ENCODE data around the gene ANKRD34A. TPM values are rescaled to one million over a fixed set of nuclear protein-coding genes. Genes with fewer than 3 reads are reported as not detected.

Gene ANKRD34A
- polyA plus RNA-seq, 3 donors, result 0.31 TPM; not detected in 2

- Histone ChIP-seq H3K4me2 (replicated peaks; ENCODE audit: extremely low read depth, low read length, poor library complexity, severe bottlenecking) (no peak overlapping the region), H3K27me3 (ENCODE audit: control insufficient read depth in 2 of 2, insufficient read depth in 2 of 2, low read length in 2 of 2) (no peaks in the 10 kb centered on the region), H3K9me3 (replicated peaks in 1 of 2; ENCODE audit: control insufficient read depth in 1 of 2, insufficient read depth in 1 of 2, low read length in 2 of 2) (peaks cover 0 to under 1% of the 10 kb centered on the region in 2 donors), H2AFZ (ENCODE audit: insufficient read depth, low read depth, low read length, poor library complexity, severe bottlenecking) (no peak overlapping the region), H3K27ac (ENCODE audit: low read depth in 1 of 2, low read length in 2 of 2) (no peak overlapping the region), H3K9ac (ENCODE audit: insufficient read depth, low read length, poor library complexity, severe bottlenecking) (no peak overlapping the region), H3K79me2 (ENCODE audit: insufficient read depth, low read length) (peaks cover 4% of the 10 kb centered on the region), H3K4me1 (ENCODE audit: control insufficient read depth in 1 of 2, insufficient read depth in 2 of 2, low read length in 2 of 2) (peaks cover 4 to 6% of the 10 kb centered on the region in 2 donors), H3K4me3 (replicated peaks in 1 of 3; ENCODE audit: low read depth in 2 of 3, low read length in 3 of 3) (no peak overlapping the region), H3K36me3 (replicated peaks in 1 of 2; ENCODE audit: control insufficient read depth in 1 of 2, insufficient read depth in 2 of 2, low read length in 2 of 2) (peaks cover 0 to 7% of the 10 kb centered on the region in 2 donors), H4K20me1 (ENCODE audit: insufficient read depth, low read length) (no peaks in the 10 kb centered on the region)
- no peak for DNase-seq
- H3K9me3 Mint-ChIP-seq, result peaks cover 0 to under 1% (median under 1%) of the 10 kb centered on the region in 7 donors
- H3K4me3 Mint-ChIP-seq, result no peak overlapping the region
- peak overlapping the region in 1 of 7 donors; percentile 1 for H3K27ac Mint-ChIP-seq
- intact Hi-C loops (cut with micrococcal nuclease), result no loop called here
- WGBS (ENCODE audit: insufficient coverage), result no CpG with 5 or more reads among the region's 7 CpGs
- no peak for TF ChIP-seq CTCF (IDR thresholded peaks at IDR 0.05)
- H3K36me3 Mint-ChIP-seq, result peaks cover 7 to 26% of the 10 kb centered on the region in 2 donors
- peaks cover 6% of the 10 kb centered on the region for H3K4me1 Mint-ChIP-seq
- H3K27me3 Mint-ChIP-seq (ENCODE audit: low read depth in 3 of 3), result peaks cover 0 to 2% (median 0%) of the 10 kb centered on the region in 3 donors
Measured at GRCh38 chr1:145972580-145972979, 8.2 kb upstream of the ANKRD34A start.

GRCh38 chr1:145967288-145967687 lies 2.9 kb upstream of the ANKRD34A start:
- H3K4me2 ChIP-seq (replicated peaks; ENCODE audit: extremely low read depth, low read length, poor library complexity, severe bottlenecking), result no peak overlapping the region
- intact Hi-C loops (cut with micrococcal nuclease), result loop anchor here in 1 of 2 donors (5.0 to 10.0 kb wide), 2 partner anchors 35 to 102 kb away; no protein-coding TSS in a partner anchor
- H3K4me3 ChIP-seq (replicated peaks in 1 of 3; ENCODE audit: low read depth in 2 of 3, low read length in 3 of 3), result no peak overlapping the region
- no peak overlapping the region for H3K9ac ChIP-seq (ENCODE audit: insufficient read depth, low read length, poor library complexity, severe bottlenecking)
- 100% methylated on average over 1 of the region's 2 CpGs for WGBS (ENCODE audit: insufficient coverage)
- peaks cover 23 to 30% of the 10 kb centered on the region in 2 donors for H3K4me1 ChIP-seq (ENCODE audit: control insufficient read depth in 1 of 2, insufficient read depth in 2 of 2, low read length in 2 of 2)
- H3K36me3 Mint-ChIP-seq, result peaks cover 5 to 16% of the 10 kb centered on the region in 2 donors
- H3K27ac ChIP-seq (ENCODE audit: low read depth in 1 of 2, low read length in 2 of 2), result no peak overlapping the region
- peaks cover 0 to 7% of the 10 kb centered on the region in 2 donors for H3K36me3 ChIP-seq (replicated peaks in 1 of 2; ENCODE audit: control insufficient read depth in 1 of 2, insufficient read depth in 2 of 2, low read length in 2 of 2)
- no peak for DNase-seq
- H3K9me3 ChIP-seq (replicated peaks in 1 of 2; ENCODE audit: control insufficient read depth in 1 of 2, insufficient read depth in 1 of 2, low read length in 2 of 2), result peaks cover 0 to 4% of the 10 kb centered on the region in 2 donors
- H2AFZ ChIP-seq (ENCODE audit: insufficient read depth, low read depth, low read length, poor library complexity, severe bottlenecking), result no peak overlapping the region
- peak overlapping the region in 1 of 7 donors; percentile 69 for H3K27ac Mint-ChIP-seq
- H3K27me3 ChIP-seq (ENCODE audit: control insufficient read depth in 2 of 2, insufficient read depth in 2 of 2, low read length in 2 of 2), result peaks cover 3 to 11% of the 10 kb centered on the region in 2 donors
- peaks cover 10% of the 10 kb centered on the region for H3K79me2 ChIP-seq (ENCODE audit: insufficient read depth, low read length)
- peaks cover 9 to 12% (median 9%) of the 10 kb centered on the region in 3 donors for H3K27me3 Mint-ChIP-seq (ENCODE audit: low read depth in 3 of 3)
- no peak for TF ChIP-seq CTCF (IDR thresholded peaks at IDR 0.05)
- peaks cover 29% of the 10 kb centered on the region for H3K4me1 Mint-ChIP-seq
- H3K4me3 Mint-ChIP-seq, result no peak overlapping the region
- no peaks in the 10 kb centered on the region for H4K20me1 ChIP-seq (ENCODE audit: insufficient read depth, low read length)
- H3K9me3 Mint-ChIP-seq, result peaks cover 0 to 10% (median 8%) of the 10 kb centered on the region in 7 donors

Measured in CD14-positive monocyte (primary cell).